Neural cell (in vitro differentiated cells): ENCODE data around the gene ZNF607. TPM values are rescaled to one million over a fixed set of nuclear protein-coding genes. Genes with fewer than 3 reads are reported as not detected.

Source experiments
- H2AFZ ChIP-seq: fragments of 200-600, 300-800 bp; sonication (generic), shearing (Covaris generic); 2 replicates; pipeline ENCODE4 v1.6.0; 2014; ENCODE audit warnings: low read depth, mild to moderate bottlenecking, antibody characterized with exemption, low read length, moderate library complexity
- H3F3A ChIP-seq: fragments of 200-600 bp; shearing (Covaris generic); 2 replicates; pipeline ENCODE4 v1.6.1; 2016; ENCODE audit warnings: mild to moderate bottlenecking, moderate library complexity, mixed read lengths, antibody characterized with exemption, low read length; ENCODE audit not compliant: insufficient read depth, poor library complexity, severe bottlenecking
- H3K27ac ChIP-seq: fragments of 200-600, 300-800 bp; sonication (generic), shearing (Covaris generic); 2 replicates; pipeline ENCODE4 v1.5.1; 2014; ENCODE audit warnings: mild to moderate bottlenecking, low read length, moderate library complexity
- H3K27me3 ChIP-seq: fragments of 300-800, 200-600 bp; sonication (generic), shearing (Covaris generic); 2 replicates; pipeline ENCODE4 v1.6.0; 2014; ENCODE audit warnings: mild to moderate bottlenecking, low read depth, low read length, moderate library complexity; ENCODE audit not compliant: insufficient read depth
- H3K36me3 ChIP-seq: fragments of 300-800, 200-600 bp; sonication (generic), shearing (Covaris generic); 2 replicates; pipeline ENCODE4 v1.5.1; 2014; ENCODE audit warnings: mild to moderate bottlenecking, antibody characterized with exemption, low read length, moderate library complexity; ENCODE audit not compliant: insufficient read depth
- H3K4me2 ChIP-seq: fragments of 300-800, 200-600 bp; sonication (generic), shearing (Covaris generic); 2 replicates; pipeline ENCODE4 v1.6.0; 2014; ENCODE audit warnings: mild to moderate bottlenecking, low read length
- H3K4me3 ChIP-seq: fragments of 300-800, 200-600 bp; sonication (generic), shearing (Covaris generic); 2 replicates; pipeline ENCODE4 v1.5.1; 2014; ENCODE audit warnings: mild to moderate bottlenecking, low read length, moderate library complexity
- H3K79me2 ChIP-seq: fragments of 200-600 bp; shearing (Covaris generic); replicated peaks from 2 replicates; pipeline ENCODE4 v1.6.0; 2014; ENCODE audit warnings: mild to moderate bottlenecking, low read length, moderate library complexity; ENCODE audit not compliant: insufficient read depth
- H3K9ac ChIP-seq: fragments of 300-800, 200-600 bp; sonication (generic), shearing (Covaris generic); 2 replicates; pipeline ENCODE4 v1.6.1; 2016; ENCODE audit warnings: mild to moderate bottlenecking, low read length, mixed read lengths
- H3K9me2 ChIP-seq: fragments of 200-600 bp; shearing (Covaris generic); 2 replicates; pipeline ENCODE4 v1.6.1; 2016; ENCODE audit warnings: mild to moderate bottlenecking, low read length, mixed read lengths; ENCODE audit not compliant: insufficient read depth
- H3K9me3 ChIP-seq: fragments of 200-600, 300-800 bp; sonication (generic), shearing (Covaris generic); 2 replicates; pipeline ENCODE4 v1.6.1; 2016; ENCODE audit warnings: mild to moderate bottlenecking, mixed run types, low read length, moderate library complexity, mixed read lengths
- H4K20me1 ChIP-seq: fragments of 200-600 bp; shearing (Covaris generic); 2 replicates; pipeline ENCODE4 v1.6.1; 2016; ENCODE audit warnings: mild to moderate bottlenecking, mixed run types; ENCODE audit not compliant: insufficient read depth
- CTCF ChIP-seq: fragments of 450-650 bp; IDR thresholded peaks from 2 replicates; pipeline ENCODE4 v1.5.1; 2014; ENCODE audit warnings: antibody characterized with exemption, mild to moderate bottlenecking, moderate library complexity; ENCODE audit not compliant: poor library complexity, severe bottlenecking
- EP300 ChIP-seq: fragments of 450-650 bp; conservative IDR thresholded peaks from 2 replicates; pipeline ENCODE4 v1.6.1; 2014; ENCODE audit warnings: antibody characterized with exemption, mild to moderate bottlenecking, moderate library complexity; ENCODE audit not compliant: poor library complexity, severe bottlenecking
- EZH2 ChIP-seq: fragments of 200-600, 300-800 bp; shearing (Covaris generic), sonication (generic); IDR thresholded peaks from 2 replicates; pipeline ENCODE4 v1.6.1; 2014; ENCODE audit warnings: antibody characterized with exemption, low read length, borderline replicate concordance, mild to moderate bottlenecking; ENCODE audit not compliant: insufficient read depth, poor library complexity, severe bottlenecking
- MXI1 ChIP-seq: fragments of 450-650 bp; conservative IDR thresholded peaks from 2 replicates; pipeline ENCODE4 v1.6.1; 2014; ENCODE audit warnings: antibody characterized with exemption, mild to moderate bottlenecking; ENCODE audit not compliant: poor library complexity, severe bottlenecking
- POLR2AphosphoS5 ChIP-seq: IDR thresholded peaks from 2 replicates; pipeline ENCODE4 v1.6.1; 2012
- RAD21 ChIP-seq: fragments of 450-650 bp; conservative IDR thresholded peaks from 2 replicates; pipeline ENCODE4 v1.6.1; 2014; ENCODE audit warnings: antibody characterized with exemption, mild to moderate bottlenecking, moderate library complexity
- REST ChIP-seq: IDR thresholded peaks from 2 replicates; pipeline ENCODE4 v1.6.1; 2012; ENCODE audit warnings: borderline replicate concordance
- SMC3 ChIP-seq: fragments of 450-650 bp; conservative IDR thresholded peaks from 2 replicates; pipeline ENCODE4 v1.6.1; 2014; ENCODE audit warnings: antibody characterized with exemption, mild to moderate bottlenecking, moderate library complexity; ENCODE audit not compliant: poor library complexity
- TAF1 ChIP-seq: IDR thresholded peaks from 2 replicates; pipeline ENCODE4 v1.6.1; 2012; ENCODE audit warnings: low read depth
- polyA plus RNA-seq: library from polyadenylated mRNA; depleted of rRNA; stranded (reverse); fragments of >200 nt; gene quantifications from 2 replicates; pipeline ENCODE4 v1.2.3, GENCODE V29; 2014

Gene ZNF607
- polyA plus RNA-seq, 1 donor from 2014 or later: 13.4 TPM

- Histone ChIP-seq H3K27ac (no peak overlapping the region), H3K4me2 (no peak overlapping the region), H2AFZ (no peak overlapping the region), H4K20me1 (no peaks in the 10 kb centered on the region), H3K9me2 (no peaks in the 10 kb centered on the region), H3K36me3 (peaks cover 15% of the 10 kb centered on the region), H3K79me2 (no peaks in the 10 kb centered on the region), H3K9me3 (peaks cover 5% of the 10 kb centered on the region), H3K9ac (no peak overlapping the region), H3K27me3 (no peaks in the 10 kb centered on the region), H3F3A (no peaks in the 10 kb centered on the region), H3K4me3 (no peak overlapping the region)
- no peak for TF ChIP-seq SMC3
- TF ChIP-seq POLR2AphosphoS5: no peak
- TF ChIP-seq EP300: no peak
- no peak for TF ChIP-seq REST
- no peak for TF ChIP-seq MXI1
- no peak for TF ChIP-seq TAF1
- no peak for TF ChIP-seq CTCF
- no peak for TF ChIP-seq RAD21
- no peak for TF ChIP-seq EZH2
Observed at GRCh38 chr19:37738371-37738770, 18.8 kb upstream of the ZNF607 start.

- Histone ChIP-seq H4K20me1 (no peaks in the 10 kb centered on the region), H3K9ac (no peak overlapping the region), H3K36me3 (no peaks in the 10 kb centered on the region), H3F3A (no peaks in the 10 kb centered on the region), H3K27ac (no peak overlapping the region), H3K79me2 (no peaks in the 10 kb centered on the region), H3K4me2 (no peak overlapping the region), H3K9me3 (no peaks in the 10 kb centered on the region), H2AFZ (no peak overlapping the region), H3K27me3 (no peaks in the 10 kb centered on the region), H3K9me2 (no peaks in the 10 kb centered on the region), H3K4me3 (no peak overlapping the region)
- TF ChIP-seq EZH2 (no peak), POLR2AphosphoS5 (no peak), RAD21 (no peak), MXI1 (no peak), EP300 (no peak), SMC3 (no peak), CTCF (no peak), REST (no peak), TAF1 (no peak)
Observed at GRCh38 chr19:37725181-37725580, 5.6 kb upstream of the ZNF607 start.
